Spleen (tissue), 7 donors: ENCODE measurements around the gene TTC24.

Experiments
- CTCF ChIP-seq, 11 experiments: fragments of 200-600 bp in 7 of 11; fragments of 450-650 bp in 4 of 11; sonication (generic) in 4 of 11; IDR thresholded peaks in 8 of 11; conservative IDR thresholded peaks in 3 of 11; 1 replicate in 7 of 11; 2 replicates in 4 of 11; pipeline versions ENCODE4 v1.4.0 to v1.8.0; 2016 to 2021; ENCODE audit warnings: antibody characterized with exemption in 11 of 11, inconsistent platforms in 4 of 11, mild to moderate bottlenecking in 1 of 11
- POLR2A ChIP-seq, 3 donors: fragments of 450-650 bp; IDR thresholded peaks; one replicate each; pipeline ENCODE4 v1.5.1; 2017; ENCODE audit warnings: antibody characterized with exemption in 3 of 3, mild to moderate bottlenecking in 1 of 3
- donor health status: DM: no; HTN: no; CAD: no; lungs with moderate emphysema.
- donor health status: DM: no; HTN: no; CAD: no.
- donor health status: DM: no; HTN: no; CAD: no.

- no peak for TF ChIP-seq CTCF (IDR thresholded peaks at IDR 0.05 in 8 of 11, conservative IDR thresholded peaks at IDR 0.05 in 3 of 11)
- no peak for TF ChIP-seq POLR2A (IDR thresholded peaks at IDR 0.05)
Observed at GRCh38 chr1:156584813-156585212, 5.3 kb downstream of the TTC24 start.
